Measurements from ENCODE around the gene NOXA1. TPM values are rescaled to one million over a fixed set of nuclear protein-coding genes. Genes with fewer than 3 reads are reported as not detected.

Gene NOXA1
- total and polyA plus RNA-seq, 2 of the 8 experiments (the other 6 are each of a cell fraction or from before 2014, with no cell fraction given): 0.34 to 0.91 TPM

- TF ChIP-seq RXRA (IDR thresholded peaks at IDR 0.05; ENCODE audit: insufficient read depth, low read depth, low read length): no peak
- TF ChIP-seq SUZ12 (IDR thresholded peaks at IDR 0.05; ENCODE audit: low read length): no peak
- no peak for TF ChIP-seq SIN3A (conservative IDR thresholded peaks at IDR 0.05 in 1 of 2, IDR thresholded peaks at IDR 0.05 in 1 of 2; ENCODE audit: low read depth in 1 of 2, low read length in 2 of 2)
- no peak for TF ChIP-seq PHF8 (conservative IDR thresholded peaks at IDR 0.05; ENCODE audit: low read depth, low read length)
- no peak for TF ChIP-seq JUN (IDR thresholded peaks at IDR 0.05; ENCODE audit: low read depth, low read length)
- no peak for TF ChIP-seq CBX5 (IDR thresholded peaks at IDR 0.05; ENCODE audit: low read depth, low read length)
- TF ChIP-seq POU5F1 (IDR thresholded peaks at IDR 0.05; ENCODE audit: low read depth, low read length): no peak
Measured at GRCh38 chr9:137394866-137395665, 28.1 kb upstream of the NOXA1 start (continued).
